HG03175 (cell line): ENCODE measurements around the gene ACSF2.
"Not testable (repeated sequence)": the region's sequence is repeated elsewhere in the genome, so short reads cannot be mapped to it uniquely, and the experiment has no call there.

Experiments used
- ATAC-seq: cut with Tn5 transposase; IDR thresholded peaks from one replicate; pipeline ENCODE4 v1.9.1; 2021; ENCODE audit warnings: mild to moderate bottlenecking, moderate library complexity; ENCODE audit not compliant: unreplicated experiment

Gene ACSF2

GRCh38 chr17:50425682-50426471 lies at the start of gene ACSF2:
TSS of gene ACSF2 (plus strand) at chr17:50426218. CDS start at chr17:50426262, 44 bp downstream.
- peak; percentile 50 for ATAC-seq

- no peak for ATAC-seq
These were observed 46.5 kb upstream of the ACSF2 start for GRCh38 chr17:50379351-50380132.

GRCh38 chr17:50380369-50381259 lies 45.4 kb upstream of the ACSF2 start:
- no peak for ATAC-seq

GRCh38 chr17:50381260-50381815 lies 44.7 kb upstream of the ACSF2 start:
- ATAC-seq = no peak

GRCh38 chr17:50381920-50382319 lies 44.1 kb upstream of the ACSF2 start:
- no peak for ATAC-seq

- no peak for ATAC-seq
These were observed 43.1 kb upstream of the ACSF2 start for GRCh38 chr17:50382931-50383330.

- no peak for ATAC-seq
These were observed 39.5 kb upstream of the ACSF2 start for GRCh38 chr17:50386510-50386909.

GRCh38 chr17:50388728-50389127 lies 37.3 kb upstream of the ACSF2 start:
- no peak for ATAC-seq

- no peak for ATAC-seq
These were observed 36.5 kb upstream of the ACSF2 start for GRCh38 chr17:50389534-50389933.

GRCh38 chr17:50392621-50393020 lies 33.4 kb upstream of the ACSF2 start:
- ATAC-seq = no peak

GRCh38 chr17:50393700-50394099 lies 32.3 kb upstream of the ACSF2 start:
- no peak for ATAC-seq

GRCh38 chr17:50394711-50395110 lies 31.3 kb upstream of the ACSF2 start:
- no peak for ATAC-seq

- ATAC-seq = no peak
These were observed 29.5 kb upstream of the ACSF2 start for GRCh38 chr17:50396261-50397110.

- ATAC-seq = peak; percentile 98
These were observed 28.7 kb upstream of the ACSF2 start, which contains the start of gene LRRC59 for GRCh38 chr17:50397111-50397918. TSS of gene LRRC59 (minus strand) at chr17:50397523. CDS start at chr17:50397317, 206 bp downstream.

GRCh38 chr17:50397919-50398285 lies 28.1 kb upstream of the ACSF2 start:
- ATAC-seq = no peak

GRCh38 chr17:50398672-50399071 lies 27.3 kb upstream of the ACSF2 start:
- not testable (repeated sequence) for ATAC-seq

- ATAC-seq = not testable (repeated sequence)
These were observed 26.4 kb upstream of the ACSF2 start for GRCh38 chr17:50399591-50399990.

GRCh38 chr17:50405351-50405750 lies 20.7 kb upstream of the ACSF2 start:
- ATAC-seq = not testable (repeated sequence)

GRCh38 chr17:50406578-50406977 lies 19.4 kb upstream of the ACSF2 start:
- ATAC-seq = no peak
